OCI-M2 (cell line): ENCODE measurements around the gene BMP8B.
"Not testable (repeated sequence)": the region's sequence is repeated elsewhere in the genome, so short reads cannot be mapped to it uniquely, and the experiment has no call there.

Experiments used
- DNase-seq: peaks from one replicate; lab custom pipeline; 2025; ENCODE audit not compliant: unreplicated experiment; lab: John Stamatoyannopoulos, UW

The BMP8B gene

GRCh38 chr1:39779137-39779536 lies 9.5 kb downstream of the BMP8B start:
- no peak for DNase-seq

GRCh38 chr1:39778463-39779099 lies 10.1 kb downstream of the BMP8B start:
- not testable (repeated sequence) for DNase-seq

- not testable (repeated sequence) for DNase-seq
Measured at GRCh38 chr1:39777896-39778295, 10.8 kb downstream of the BMP8B start.

GRCh38 chr1:39777306-39777705 lies 11.4 kb downstream of the BMP8B start:
- DNase-seq, result no peak

DNA sequence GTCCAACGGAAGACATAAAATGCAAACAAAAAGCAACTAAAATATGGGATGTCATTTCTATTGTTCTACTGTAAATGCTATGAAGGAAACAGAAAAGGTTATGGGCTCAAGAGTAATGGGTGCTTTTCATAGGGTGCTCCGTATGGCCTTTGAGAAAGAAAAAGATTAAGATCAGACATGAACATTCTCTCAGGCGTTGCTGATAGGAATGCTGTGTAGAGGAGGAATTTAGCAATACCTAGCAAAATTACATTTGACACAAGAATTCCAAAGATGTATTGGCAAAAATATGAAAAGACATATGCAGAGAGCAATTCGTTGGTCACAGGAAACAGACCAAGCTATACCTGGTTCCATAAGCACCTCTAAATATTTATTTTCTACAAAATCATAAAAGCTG lies 11.8 kb downstream of the BMP8B start:
- no peak for DNase-seq

DNA sequence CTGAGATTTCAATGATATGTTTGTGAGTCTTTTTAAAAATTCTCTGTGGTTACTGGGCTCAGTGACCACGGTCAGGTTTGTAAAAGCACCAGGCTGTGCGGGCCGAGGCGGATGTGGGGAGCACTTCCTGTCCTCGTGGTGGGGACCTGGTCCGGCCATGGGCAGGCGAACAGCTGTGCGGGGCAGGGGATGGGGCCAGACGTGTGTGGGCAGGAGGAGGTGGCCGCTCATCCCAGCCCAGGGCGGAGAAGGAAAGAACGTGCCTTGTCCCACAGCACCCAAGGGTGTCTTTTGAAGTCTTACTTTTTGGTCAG lies 12.3 kb downstream of the BMP8B start:
- no peak for DNase-seq

GRCh38 chr1:39775676-39776399 lies 12.8 kb downstream of the BMP8B start:
- not testable (repeated sequence) for DNase-seq

DNA sequence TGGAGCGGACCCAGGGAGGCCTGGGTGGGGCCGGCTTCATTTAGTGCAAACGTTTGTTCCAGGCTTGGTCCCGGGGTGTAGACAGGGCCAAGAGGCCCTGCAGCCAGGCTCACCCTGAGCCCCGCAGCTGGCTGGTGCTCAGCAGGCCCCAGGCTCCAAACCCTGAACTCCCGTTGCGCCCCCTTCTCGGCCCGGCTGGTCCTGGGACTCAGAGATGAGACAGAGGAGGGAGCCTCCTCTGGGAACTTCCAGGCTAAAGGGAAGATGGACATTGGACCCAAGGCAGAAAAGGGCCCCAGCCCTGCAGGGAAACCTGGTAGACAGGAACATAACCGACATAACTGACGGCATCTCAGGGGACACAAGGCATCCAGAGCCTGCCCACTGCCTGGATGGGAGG lies 13.5 kb downstream of the BMP8B start:
- not testable (repeated sequence) for DNase-seq

DNA sequence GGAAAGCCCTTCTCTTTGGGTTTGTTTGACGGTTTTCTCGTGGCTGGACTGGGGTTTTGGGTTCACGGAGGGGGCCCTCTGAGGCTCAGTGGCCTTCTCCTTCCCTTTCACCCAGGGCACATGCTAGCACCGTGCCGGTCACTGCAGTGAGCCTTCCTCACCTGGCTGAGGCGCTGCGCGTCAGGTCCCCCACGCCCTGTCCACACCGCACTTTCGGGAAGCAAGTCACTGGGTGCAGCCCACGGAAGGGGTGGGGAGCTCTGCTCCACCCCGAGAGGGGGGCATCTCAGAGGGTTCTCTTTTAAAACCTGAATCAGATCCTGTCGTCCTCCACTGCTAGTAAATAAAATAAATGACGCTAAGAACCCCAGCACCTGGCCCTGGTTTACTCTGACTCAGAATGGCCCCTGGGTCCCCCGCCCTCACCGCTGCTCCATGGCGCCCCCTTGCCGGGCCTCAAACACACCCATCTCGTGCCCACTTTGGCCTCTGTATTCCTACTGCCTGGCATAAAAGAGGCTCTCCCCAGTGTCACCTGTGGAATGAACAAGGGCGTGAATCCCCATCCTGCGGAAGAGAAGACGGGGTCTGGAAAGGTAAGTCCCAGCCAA lies 15.2 kb downstream of the BMP8B start:
- DNase-seq, result not testable (repeated sequence)

DNA sequence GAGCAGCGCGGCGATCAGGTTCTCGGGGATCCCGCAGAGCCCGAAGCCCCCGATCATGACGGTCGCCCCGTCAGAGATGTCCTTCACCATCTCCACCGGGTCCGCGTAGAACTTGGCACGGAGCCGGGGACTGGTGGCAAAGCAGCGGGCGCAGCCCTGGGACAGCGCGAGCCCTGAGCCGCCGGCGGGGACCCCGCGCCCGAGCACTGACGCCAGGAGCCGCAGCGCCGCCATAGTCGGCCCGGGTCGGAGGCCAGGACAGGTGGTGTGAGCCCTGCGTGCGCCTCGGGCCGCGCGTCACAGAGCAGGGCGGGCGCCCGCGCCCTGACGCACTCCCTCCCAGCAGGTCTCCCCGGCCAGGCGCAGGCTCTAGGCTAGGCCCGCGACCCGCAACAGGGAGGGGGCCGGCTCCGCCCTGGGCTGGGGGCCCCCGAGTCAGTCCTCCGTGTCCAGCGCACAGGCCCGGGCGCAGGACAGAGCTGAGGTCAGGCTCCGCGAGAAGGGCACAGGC lies 17.6 kb downstream of the BMP8B start, which contains the start of gene OXCT2:
TSS of gene OXCT2 (minus strand) at position 327 of the 511 bp plus-strand sequence. CDS start at position 234, 93 bp downstream.
- DNase-seq, result not testable (repeated sequence)

- not testable (repeated sequence) for DNase-seq
Measured at GRCh38 chr1:39770100-39771021, 18.3 kb downstream of the BMP8B start.

GRCh38 chr1:39769502-39769901 lies 19.2 kb downstream of the BMP8B start:
- not testable (repeated sequence) for DNase-seq

GRCh38 chr1:39766466-39766865 lies 22.2 kb downstream of the BMP8B start:
- not testable (repeated sequence) for DNase-seq

- not testable (repeated sequence) for DNase-seq
Measured at GRCh38 chr1:39764512-39764911, 24.2 kb downstream of the BMP8B start.

- DNase-seq, result not testable (repeated sequence)
Measured at GRCh38 chr1:39763619-39764374, 24.9 kb downstream of the BMP8B start.

- no peak for DNase-seq
Measured at GRCh38 chr1:39762550-39763540, 25.8 kb downstream of the BMP8B start.

- DNase-seq, result no peak
Measured at GRCh38 chr1:39761557-39762260, 27.0 kb downstream of the BMP8B start.

- DNase-seq, result no peak
Measured at GRCh38 chr1:39761016-39761415, 27.6 kb downstream of the BMP8B start.
